SW 1271 (cell line): ENCODE data around the gene ETNK2.
"Not testable (repeated sequence)": the region's sequence is repeated elsewhere in the genome, so short reads cannot be mapped to it uniquely, and the experiment has no call there.

Experiments used
- DNase-seq, 2 experiments: peaks; one replicate each; lab custom pipeline; 2025; lab: John Stamatoyannopoulos, UW

The ETNK2 gene

GRCh38 chr1:204098683-204099082, 53.2 kb downstream of the ETNK2 start:
- DNase-seq = no peak

GRCh38 chr1:204096931-204097330, 54.9 kb downstream of the ETNK2 start:
- DNase-seq = no peak

- DNase-seq = no peak
These were observed 56.8 kb downstream of the ETNK2 start for GRCh38 chr1:204094856-204095634.

DNA sequence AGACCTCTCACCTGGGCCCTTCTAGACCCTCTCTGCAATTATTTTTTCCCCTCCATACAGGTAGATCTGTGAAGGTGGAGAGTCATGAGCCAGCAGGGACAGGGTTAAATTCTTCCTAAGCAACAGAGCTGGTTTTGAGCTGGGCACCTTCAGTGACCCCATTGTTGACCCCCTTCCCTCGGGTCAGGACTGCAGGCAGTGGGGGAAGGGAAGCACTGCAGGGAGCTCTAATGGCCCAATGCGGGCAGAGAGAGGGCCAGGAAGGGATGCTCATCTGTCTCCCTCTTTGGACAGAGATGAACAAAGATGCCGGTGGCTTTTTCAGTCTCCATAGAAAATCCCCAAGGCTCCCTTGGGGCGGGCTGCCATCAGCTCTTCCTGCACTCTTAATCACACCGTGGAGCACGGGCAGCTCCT, 57.5 kb downstream of the ETNK2 start:
- no peak for DNase-seq

GRCh38 chr1:204093781-204094180, 58.1 kb downstream of the ETNK2 start:
- DNase-seq = no peak

DNA sequence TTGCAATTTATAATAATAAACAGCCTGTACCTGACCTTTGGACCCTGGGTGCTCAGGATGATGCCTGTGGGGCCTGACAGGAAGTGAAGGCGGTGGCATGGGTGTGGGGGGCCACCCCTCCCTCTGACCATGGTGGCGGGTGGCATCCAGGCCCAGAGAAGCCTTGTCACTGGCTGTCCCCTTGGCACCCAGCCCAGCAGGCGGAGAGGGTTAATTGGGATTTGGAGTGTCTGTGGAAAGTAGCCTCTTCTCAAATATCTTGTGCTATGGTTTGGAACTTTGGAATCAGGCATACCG, 58.5 kb downstream of the ETNK2 start:
- no peak for DNase-seq

DNA sequence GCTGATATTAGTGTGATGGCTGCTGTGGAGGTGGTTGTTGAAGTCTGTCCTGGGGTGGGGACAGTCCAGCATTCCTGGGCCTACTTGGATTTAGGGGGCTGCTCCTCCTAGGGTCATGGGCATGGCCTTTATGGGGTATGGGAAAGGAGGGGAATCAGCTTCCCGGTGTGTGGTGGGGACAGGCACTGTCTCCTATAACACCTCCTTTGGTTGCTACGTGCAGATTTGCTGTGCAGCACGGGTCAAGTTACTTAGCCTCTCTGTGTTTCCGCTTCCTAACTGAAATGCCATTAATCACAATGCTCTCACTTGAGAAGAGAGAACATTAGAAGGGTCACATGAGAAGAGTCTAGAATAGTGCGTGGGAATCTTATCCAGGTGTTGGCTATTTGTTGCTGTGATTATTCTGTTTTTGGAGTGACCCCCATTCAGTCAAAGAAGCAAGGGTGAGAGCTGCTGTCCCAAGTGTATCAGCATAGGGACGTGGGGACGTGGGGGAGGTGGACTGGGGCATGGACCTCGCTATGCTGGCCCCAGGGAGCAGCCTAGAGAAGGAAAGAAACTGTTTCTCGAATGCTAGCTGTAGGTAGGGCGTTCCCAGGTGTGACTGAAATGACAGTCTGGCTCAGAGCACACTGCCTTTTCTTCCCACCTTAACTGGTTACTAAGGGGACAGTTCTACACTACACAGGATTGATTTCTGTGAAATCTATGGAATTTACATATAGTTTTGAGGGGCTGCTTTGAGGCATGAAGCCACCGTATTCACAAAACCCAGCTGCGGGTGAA, 59.0 kb downstream of the ETNK2 start:
- DNase-seq = no peak

GRCh38 chr1:204091787-204092312, 60.0 kb downstream of the ETNK2 start:
- no peak for DNase-seq

- no peak for DNase-seq
These were observed 60.8 kb downstream of the ETNK2 start for GRCh38 chr1:204091066-204091465.

- DNase-seq = not testable (repeated sequence)
These were observed 61.7 kb downstream of the ETNK2 start for GRCh38 chr1:204090132-204090531.

- no peak for DNase-seq
These were observed 62.6 kb downstream of the ETNK2 start for GRCh38 chr1:204089044-204089751.

DNA sequence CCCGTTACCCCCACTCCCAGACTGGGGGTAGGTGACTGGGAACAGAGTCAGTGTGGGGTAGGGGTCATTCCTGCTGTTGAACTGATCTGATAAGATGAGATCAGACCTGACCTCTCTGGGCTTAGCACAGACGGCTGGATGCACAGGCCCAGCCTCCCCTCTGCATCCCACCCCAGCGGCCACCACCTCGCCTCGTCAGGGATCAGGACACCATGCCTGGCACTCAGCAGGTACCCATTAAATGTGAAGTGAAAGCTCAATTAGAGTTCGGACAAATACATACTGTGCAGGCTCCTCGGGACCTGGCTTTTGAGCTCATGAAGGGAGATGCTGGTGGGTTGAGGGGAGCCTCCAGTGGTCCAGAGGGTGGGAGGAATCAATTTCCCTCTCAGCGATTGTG, 63.2 kb downstream of the ETNK2 start:
- DNase-seq = no peak

DNA sequence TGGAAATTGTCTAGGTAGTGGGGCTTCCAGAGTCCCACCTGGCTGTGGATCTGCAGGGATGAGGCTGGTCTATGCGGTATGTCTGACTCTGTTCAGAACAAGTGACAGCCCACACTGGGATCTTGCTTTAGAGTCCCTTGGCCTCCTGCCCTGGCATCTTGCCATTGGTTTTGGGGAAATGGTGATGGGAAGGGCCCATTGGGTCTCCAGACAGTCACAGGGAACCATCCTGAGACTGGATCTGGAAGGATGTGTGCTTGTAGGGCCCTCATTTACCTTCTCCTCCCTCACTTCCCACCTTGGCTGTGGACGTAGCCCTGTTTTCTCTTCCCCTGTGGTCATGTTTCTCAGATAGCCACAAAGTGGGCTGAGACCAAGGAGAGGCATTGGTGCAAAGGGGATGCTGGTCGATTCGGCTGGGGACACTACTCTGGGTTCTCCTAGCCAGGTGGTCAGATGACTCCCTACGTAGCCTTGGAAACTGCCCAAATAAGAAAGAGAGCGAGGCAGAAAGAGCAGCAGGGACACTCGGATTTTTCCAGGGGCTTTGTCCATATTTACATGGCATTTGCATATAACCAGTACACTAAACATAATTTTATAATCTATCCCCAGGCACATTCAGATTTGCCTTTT, 63.8 kb downstream of the ETNK2 start:
- no peak for DNase-seq

DNA sequence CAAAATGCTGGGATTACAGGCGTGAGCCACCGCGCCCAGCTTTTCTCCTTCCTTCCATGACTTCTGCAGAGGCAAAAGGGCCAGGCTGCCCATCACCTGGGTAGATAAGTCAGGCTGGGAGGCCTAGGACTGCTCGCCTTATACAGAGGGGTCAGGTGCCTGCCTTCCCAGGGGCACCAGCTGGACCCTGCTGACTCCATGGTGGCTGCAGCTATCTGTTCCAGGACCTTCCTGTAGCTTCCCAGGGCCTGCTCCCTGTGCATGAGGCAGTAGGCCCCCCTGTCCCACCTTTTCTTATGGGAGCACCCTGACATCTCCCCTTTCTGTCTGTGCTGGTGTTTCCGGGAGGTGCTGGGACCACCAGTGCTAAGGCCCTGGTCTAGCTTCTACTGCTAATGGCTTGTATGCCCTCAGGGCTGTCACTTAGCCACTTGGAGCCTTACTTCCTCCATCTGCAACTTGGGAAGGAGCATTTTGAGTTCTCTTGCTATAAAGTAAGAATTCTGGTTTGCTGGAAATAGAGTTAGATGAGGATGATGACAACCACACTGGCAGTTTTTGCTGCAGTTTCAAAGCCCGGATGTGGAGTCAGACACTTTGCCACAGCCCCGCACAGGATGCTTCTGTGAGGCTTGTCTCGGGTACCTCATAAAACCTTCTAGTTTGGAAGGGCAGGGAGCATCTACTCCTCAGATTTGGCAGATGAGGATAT, 64.5 kb downstream of the ETNK2 start:
- no peak for DNase-seq

DNA sequence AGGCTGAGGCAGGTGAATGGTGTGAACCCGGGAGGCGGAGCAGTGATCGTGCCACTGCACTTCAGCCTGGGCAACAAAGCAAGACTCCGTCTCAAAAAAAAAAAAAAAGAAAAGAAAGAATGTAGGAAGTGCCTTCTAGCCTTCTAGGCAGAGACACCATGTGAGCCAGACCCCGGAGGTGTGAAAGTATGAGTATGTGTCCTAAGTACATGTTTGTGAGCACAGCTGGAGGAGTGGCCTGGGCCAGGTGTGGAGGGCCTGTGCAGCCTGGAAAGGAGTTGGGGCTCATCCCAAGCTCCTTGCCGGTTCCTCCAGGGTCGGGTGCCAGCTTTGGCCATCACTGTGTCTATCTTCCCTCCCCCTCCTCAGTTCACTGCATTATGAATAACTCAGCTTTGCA, 66.0 kb downstream of the ETNK2 start:
- no peak for DNase-seq

GRCh38 chr1:204084247-204084772, 67.5 kb downstream of the ETNK2 start:
- DNase-seq = no peak

- DNase-seq = no peak
These were observed 68.4 kb downstream of the ETNK2 start for GRCh38 chr1:204083491-204083890.

- DNase-seq = no peak
These were observed 69.9 kb downstream of the ETNK2 start for GRCh38 chr1:204081791-204082513.

DNA sequence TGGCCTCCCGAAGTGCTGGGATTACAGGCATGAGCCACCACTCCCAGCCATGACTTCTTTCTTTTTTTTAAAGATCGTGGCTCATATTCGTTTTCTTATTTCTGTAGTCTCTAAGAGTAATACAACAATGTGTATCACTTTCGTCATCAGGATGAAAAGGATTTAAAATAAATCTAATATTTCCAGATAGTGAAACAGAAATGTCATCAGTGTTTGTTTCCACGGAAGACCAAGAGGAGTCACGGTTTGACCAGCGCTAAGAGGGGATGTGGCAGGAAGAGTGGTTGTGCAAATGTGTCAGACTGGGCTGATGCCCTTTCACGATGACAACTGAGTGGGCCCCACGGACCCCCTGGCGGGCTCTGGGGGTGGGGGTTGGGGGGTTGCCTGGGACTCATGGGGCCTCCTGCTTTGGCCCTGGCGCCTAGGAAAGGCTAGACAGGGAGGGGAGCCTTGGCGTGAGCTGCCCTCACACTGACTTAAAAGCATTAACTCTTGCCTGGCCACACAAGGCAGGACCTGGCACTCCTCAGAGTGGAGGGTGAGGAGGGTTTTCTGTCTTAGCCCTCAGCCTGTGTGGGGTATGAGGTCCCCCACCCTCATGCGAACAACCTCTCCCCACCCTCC, 70.6 kb downstream of the ETNK2 start:
- DNase-seq = no peak
